GM12892 (cell line): ENCODE results near the gene GFI1B.

ENCODE experiments used
- POLR2A ChIP-seq: IDR thresholded peaks from 2 replicates; pipeline ENCODE4 v1.6.1; 2011; ENCODE audit warnings: low read depth, low read length, control low read depth
- POLR2AphosphoS5 ChIP-seq: IDR thresholded peaks from 2 replicates; pipeline ENCODE4 v1.6.1; 2011; ENCODE audit warnings: low read depth, low read length, control low read depth

DNA sequence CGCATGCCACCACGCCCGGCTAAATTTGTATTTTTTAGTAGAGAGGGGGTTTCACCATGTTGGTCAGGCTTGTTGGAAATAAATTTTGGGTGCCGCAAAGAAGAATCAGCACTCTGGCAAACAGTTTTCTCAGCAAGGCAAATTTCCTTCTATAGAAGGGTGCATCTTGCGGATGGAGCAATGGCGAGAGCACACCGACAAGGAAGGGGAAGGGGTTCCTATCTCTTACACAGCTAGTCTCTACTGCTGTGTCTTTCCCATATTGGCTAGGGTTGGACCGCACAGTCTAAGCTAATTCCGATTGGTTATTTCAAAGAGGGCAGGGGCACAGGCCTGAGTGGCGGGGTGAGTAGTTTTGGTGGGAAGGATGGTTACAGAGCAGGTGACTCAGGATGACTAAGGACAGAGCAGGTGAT lies 53.0 kb downstream of the GFI1B start:
- TF ChIP-seq POLR2AphosphoS5 = no peak
- no peak for TF ChIP-seq POLR2A
